ENCODE data around the gene TBC1D5.
"Not testable (repeated sequence)": the region's sequence is repeated elsewhere in the genome, so short reads cannot be mapped to it uniquely, and the experiment has no call there.

Gene TBC1D5

GRCh38 chr3:17707813-17708543 is 34.5 kb downstream of the TBC1D5 start:
- no peak for DNase-seq

- not testable (repeated sequence) for DNase-seq
Observed at GRCh38 chr3:17705991-17706390, 36.4 kb downstream of the TBC1D5 start.

DNA sequence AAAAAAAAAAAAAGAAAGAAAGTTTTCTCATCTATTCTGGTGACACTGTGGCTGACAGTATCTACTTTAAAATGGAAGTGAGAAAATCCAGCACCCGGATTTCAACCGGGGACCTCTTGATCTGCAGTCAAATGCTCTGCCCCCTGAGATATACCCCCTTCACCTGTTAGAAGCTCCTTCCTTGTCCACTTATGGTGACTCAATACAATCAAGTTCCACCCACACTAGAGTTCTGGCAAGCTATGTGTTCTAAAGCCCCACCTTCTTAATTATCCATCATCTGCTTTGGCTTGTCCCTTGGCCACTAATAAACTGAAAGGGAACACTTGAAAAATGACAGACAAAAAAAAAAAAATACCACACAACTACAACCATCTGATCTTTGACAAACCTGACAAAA is 42.6 kb downstream of the TBC1D5 start:
- DNase-seq = not testable (repeated sequence)

DNA sequence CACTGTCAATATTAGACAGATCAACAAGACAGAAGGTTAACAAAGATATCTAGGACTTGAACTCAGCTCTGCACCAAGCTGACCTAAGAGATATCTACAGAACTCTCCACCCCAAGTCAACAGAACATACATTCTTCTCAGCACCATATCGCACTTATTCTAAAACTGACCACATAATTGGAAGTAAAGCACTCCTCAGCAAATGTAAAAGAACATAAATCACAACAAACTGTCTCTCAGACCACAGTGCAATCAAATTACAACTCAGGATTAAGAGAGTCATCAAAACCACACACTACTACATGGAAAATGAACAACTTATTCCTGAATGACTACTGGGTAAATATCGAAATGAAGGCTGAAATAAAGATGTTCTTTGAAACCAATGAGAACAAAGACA is 46.8 kb downstream of the TBC1D5 start:
- not testable (repeated sequence) for DNase-seq

DNA sequence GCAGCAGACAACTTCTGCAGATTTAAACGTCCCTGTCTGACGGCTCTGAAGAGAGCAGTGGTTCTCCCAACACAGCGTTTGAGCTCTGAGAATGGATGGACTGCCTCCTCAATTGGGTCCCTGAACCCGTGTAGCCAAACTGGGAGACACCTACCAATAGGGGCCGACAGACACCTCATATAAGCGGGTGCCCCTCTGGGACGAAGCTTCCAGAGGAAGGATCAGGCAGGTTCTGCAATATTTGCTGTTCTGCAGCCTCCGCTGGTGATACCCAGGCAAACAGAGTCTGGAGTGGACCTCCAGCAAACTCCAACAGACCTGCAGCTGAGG is 48.8 kb downstream of the TBC1D5 start:
- DNase-seq = not testable (repeated sequence)

DNA sequence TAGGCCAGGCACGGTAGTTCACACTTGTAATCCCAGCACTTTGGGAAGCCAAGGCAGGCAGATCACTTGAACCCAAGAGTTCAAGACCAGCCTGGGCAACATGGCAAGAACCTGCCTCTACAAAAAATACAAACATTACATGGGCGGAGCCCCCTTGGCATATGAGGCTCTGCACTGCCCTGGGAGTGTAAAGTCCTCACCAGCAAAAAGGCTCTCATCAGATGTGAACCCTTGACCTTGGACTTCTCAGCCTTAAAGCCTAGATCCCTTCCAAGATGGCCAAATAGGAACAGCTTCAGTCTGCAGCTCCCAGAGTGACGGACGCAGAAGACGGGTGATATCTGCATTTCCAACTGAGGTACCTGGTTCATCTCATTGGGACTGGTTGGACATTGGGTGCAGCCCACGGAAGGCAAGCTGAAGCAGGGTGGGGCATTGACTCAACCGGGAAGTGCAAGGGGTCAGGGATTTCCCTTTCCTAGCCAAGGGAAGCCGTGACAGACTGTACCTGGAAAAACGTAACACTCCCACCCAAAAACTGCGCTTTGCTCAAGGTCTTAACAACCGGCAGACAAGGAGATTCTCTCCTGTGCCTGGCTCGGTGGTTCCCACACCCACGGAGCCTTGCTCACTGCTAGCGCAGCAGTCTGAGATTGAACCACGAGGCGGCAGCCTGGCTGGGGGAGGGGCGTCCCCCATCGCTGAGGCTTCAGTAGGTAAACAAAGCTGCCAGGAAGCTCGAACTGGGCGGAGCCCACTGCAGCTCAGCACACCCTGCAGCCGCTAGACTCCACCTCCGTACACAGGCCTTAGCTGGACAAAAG is 49.4 kb downstream of the TBC1D5 start:
- DNase-seq = not testable (repeated sequence)

GRCh38 chr3:17687566-17687965 is 54.9 kb downstream of the TBC1D5 start:
- DNase-seq = no peak

DNA sequence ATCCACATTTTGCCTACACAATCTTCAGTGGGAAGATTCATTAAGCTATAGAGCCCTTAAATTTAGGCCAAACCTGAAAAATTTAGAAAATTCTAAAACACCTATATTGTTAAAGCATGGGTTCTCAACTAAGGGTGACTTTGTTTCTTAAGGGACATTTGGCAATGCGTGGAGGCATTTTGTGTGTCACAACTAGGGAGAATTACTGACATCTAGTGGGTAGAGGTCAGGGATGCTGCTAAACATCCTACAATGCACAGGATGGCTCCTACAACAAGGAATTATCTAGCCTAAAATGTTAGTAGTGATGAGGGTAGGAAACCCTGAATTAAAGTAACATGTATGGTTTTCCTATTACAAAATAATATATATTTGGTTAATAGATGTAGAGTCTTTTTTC is 55.8 kb downstream of the TBC1D5 start:
- DNase-seq = no peak

DNA sequence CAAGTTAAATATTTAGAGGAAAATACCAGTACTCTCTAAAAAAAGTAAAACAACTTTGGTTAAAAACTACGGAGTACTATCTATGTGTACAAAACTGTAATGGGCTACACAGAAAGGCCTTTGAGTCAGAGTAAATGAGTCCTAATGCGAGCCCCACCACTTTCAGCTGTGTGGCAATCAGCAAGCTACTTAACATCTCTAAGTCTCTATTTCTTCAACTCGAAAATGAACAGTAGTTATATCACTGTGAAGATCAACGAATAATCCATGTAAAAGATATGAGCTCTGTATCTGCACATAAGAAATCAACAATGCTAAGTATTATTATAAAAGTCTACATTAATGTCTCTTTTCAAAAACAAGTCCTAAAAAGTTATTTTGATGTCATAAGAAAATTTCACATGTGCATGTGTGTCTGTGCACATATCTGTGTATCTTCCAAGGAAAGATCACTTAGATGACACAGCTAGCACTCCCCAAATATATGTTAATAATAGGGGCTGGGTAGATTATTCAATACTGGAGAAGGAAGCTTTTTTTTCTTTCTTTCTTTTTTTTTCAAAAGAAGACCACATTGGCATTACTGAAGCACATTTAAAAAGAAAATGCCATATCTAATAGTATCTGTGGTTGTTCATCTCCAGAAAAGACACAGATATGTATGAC is 58.8 kb downstream of the TBC1D5 start:
- DNase-seq = no peak

- no peak for DNase-seq
Observed at GRCh38 chr3:17680530-17680929, 61.9 kb downstream of the TBC1D5 start.

GRCh38 chr3:17678116-17678741 is 64.2 kb downstream of the TBC1D5 start:
- DNase-seq = no peak

GRCh38 chr3:17674082-17674686 is 68.2 kb downstream of the TBC1D5 start:
- DNase-seq = no peak

GRCh38 chr3:17672506-17672905 is 69.9 kb downstream of the TBC1D5 start:
- no peak for DNase-seq

DNA sequence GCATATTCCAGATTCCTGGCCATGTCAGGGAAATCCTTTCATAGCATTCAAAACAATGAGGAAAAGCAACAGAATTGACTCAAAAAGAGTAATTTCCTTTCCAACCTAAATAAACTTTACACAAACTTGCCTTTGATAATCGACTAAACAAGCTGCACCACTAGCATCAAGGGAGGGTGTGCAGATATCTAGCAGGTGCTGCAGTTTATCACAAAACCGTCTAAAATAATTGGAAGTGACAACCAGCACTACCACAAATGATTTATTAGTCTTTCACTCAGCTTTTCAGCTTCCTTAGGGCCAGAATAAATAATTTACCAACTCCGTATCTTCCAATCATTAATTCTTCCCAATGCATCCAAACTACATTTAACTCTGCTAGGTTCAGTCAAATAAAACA is 71.7 kb downstream of the TBC1D5 start:
- no peak for DNase-seq

GRCh38 chr3:17664923-17665322 is 77.5 kb downstream of the TBC1D5 start:
- no peak for DNase-seq

- no peak for DNase-seq
Observed at GRCh38 chr3:17656264-17656663, 86.2 kb downstream of the TBC1D5 start.

DNA sequence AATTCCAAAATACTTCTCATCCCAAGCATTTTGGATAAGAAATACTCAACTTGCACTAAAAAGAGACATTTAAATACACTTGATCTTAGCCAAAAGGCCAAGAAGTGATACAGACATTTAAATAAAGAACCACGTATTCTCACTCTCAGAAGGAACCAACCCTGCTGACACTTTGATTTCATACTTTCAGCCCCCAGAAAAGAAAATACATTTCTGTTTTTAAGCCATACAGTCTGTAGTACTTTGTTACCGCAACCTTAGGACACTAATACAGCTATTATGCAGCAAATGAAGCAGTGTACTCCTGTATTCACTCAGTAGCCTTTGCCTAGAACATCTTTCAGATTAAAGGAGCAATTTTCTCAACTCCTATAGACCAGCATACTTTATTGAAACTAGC is 86.7 kb downstream of the TBC1D5 start:
- DNase-seq = no peak

GRCh38 chr3:17649748-17650147 is 92.7 kb downstream of the TBC1D5 start:
- not testable (repeated sequence) for DNase-seq

GRCh38 chr3:17648630-17649355 is 93.6 kb downstream of the TBC1D5 start:
- DNase-seq = not testable (repeated sequence)

- peak; percentile 48 for DNase-seq
Observed at GRCh38 chr3:17645074-17645698, 97.2 kb downstream of the TBC1D5 start.

DNA sequence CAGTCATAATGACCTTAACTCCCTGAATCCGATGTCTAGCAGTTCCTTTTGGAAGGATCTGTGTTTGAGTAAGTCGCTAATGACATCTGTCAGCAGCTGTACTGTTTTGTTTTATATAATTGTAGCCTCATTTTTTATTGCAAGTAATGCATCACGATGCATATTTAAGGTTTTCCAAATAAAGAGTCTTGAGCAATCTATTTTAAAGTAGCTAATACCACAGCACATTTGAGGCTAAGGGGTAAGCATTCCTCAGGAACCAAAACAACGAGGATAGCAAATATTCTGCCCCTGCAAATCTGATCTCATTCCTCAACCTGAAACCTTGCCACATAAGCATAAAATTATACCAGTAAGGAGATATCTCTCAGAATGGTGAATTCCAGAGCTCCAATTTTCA is 98.7 kb downstream of the TBC1D5 start:
- no peak for DNase-seq

DNA sequence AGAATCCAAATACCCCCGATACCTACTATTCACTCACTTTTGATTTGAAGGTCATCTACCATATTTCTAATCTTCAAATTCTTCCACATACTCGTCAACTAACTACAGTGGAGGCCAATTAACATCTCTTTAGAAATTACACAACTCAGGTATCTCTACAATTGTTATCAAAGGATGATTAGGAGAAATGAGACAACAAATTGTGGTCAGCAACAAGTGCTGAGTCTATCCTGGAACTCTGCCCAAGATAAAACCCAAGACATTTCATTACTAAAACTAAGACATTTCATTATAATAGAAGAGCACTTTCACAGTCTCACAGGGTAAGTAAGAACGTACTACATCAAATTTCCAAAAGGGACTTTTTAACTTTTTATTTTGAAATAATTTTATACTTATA is 100.0 kb downstream of the TBC1D5 start:
- DNase-seq = no peak

Measured in NCI-H1417 treated with DMSO at 0.1 percent for 48 hours (cell line).